ENCODE measurements around the gene GSTA3. TPM values are rescaled to one million over a fixed set of nuclear protein-coding genes. Genes with fewer than 3 reads are reported as not detected.
"Not testable (repeated sequence)": the region's sequence is repeated elsewhere in the genome, so short reads cannot be mapped to it uniquely, and the experiment has no call there.

The GSTA3 gene
- total RNA-seq, 1 donor from 2014 or later = not detected

GRCh38 chr6:52922161-52922560, 12.7 kb upstream of the GSTA3 start:
- H3K9me3 Mint-ChIP-seq (ENCODE audit: unreplicated experiment) = peaks cover 4% of the 10 kb centered on the region
- peaks cover 2% of the 10 kb centered on the region for H3K27me3 Mint-ChIP-seq (ENCODE audit: unreplicated experiment)
- TF ChIP-seq CTCF (IDR thresholded peaks at IDR 0.05; ENCODE audit: partially characterized antibody, unreplicated experiment) = no peak
- no peak overlapping the region for H3K4me3 Mint-ChIP-seq (ENCODE audit: unreplicated experiment)
- no peaks in the 10 kb centered on the region for H3K36me3 Mint-ChIP-seq (ENCODE audit: unreplicated experiment)
- no peak overlapping the region for H3K27ac Mint-ChIP-seq (ENCODE audit: unreplicated experiment)
- H3K4me1 Mint-ChIP-seq (ENCODE audit: low read depth, unreplicated experiment) = peaks cover 2% of the 10 kb centered on the region
- DNase-seq = no peak

DNA sequence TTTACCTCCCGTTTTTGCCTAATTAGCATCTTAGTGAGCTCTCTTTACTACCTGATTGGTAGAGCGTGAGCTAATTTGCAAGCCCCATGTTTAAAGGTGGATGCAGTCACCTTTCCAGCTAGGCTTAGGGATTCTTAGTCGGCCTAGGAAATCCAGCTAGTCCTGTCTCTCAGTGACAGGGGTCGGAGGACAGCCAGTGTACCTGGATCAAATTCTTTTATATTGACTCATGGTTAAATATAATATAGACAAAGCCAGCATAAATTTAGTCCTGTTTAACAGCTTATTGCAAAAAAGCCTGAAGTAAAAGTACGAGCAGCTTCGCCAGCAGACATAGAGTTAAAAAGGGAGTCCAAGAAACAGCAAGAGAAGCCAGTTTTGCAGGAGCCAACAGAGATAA, 12.2 kb upstream of the GSTA3 start:
- Mint-ChIP-seq H3K9me3 (ENCODE audit: unreplicated experiment) (peaks cover 4% of the 10 kb centered on the region), H3K4me3 (ENCODE audit: unreplicated experiment) (no peak overlapping the region), H3K27me3 (ENCODE audit: unreplicated experiment) (peaks cover 3% of the 10 kb centered on the region), H3K36me3 (ENCODE audit: unreplicated experiment) (no peaks in the 10 kb centered on the region), H3K4me1 (ENCODE audit: low read depth, unreplicated experiment) (peaks cover 2% of the 10 kb centered on the region), H3K27ac (ENCODE audit: unreplicated experiment) (no peak overlapping the region)
- TF ChIP-seq CTCF (IDR thresholded peaks at IDR 0.05; ENCODE audit: partially characterized antibody, unreplicated experiment) = no peak
- DNase-seq = no peak

- not testable (repeated sequence) for H3K27me3 Mint-ChIP-seq (ENCODE audit: unreplicated experiment); DNase-seq; H3K27ac Mint-ChIP-seq (ENCODE audit: unreplicated experiment); H3K4me1 Mint-ChIP-seq (ENCODE audit: low read depth, unreplicated experiment); H3K36me3 Mint-ChIP-seq (ENCODE audit: unreplicated experiment); H3K4me3 Mint-ChIP-seq (ENCODE audit: unreplicated experiment); H3K9me3 Mint-ChIP-seq (ENCODE audit: unreplicated experiment)
Observed at GRCh38 chr6:52919511-52919910, 10.0 kb upstream of the GSTA3 start.

DNA sequence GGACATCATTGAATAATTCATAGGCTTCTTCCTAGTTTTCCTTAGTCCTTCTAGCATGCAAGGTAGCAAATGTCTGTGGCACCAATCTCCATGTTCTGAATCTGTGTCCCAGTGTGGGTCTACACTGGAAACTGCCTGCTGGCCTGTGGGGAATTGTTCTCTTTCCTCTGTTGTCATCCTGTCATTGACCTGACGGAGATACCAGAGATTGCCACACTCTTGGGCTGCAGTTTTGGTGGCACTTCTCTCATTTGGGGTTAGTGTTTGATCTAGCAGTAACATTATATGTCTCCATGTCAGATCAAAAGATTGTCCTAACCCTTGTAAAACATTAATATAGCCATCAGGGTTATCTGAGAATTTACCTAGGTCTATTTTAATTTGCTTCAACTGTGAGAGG, 9.3 kb upstream of the GSTA3 start:
- H3K27ac Mint-ChIP-seq (ENCODE audit: unreplicated experiment); H3K36me3 Mint-ChIP-seq (ENCODE audit: unreplicated experiment); DNase-seq; H3K9me3 Mint-ChIP-seq (ENCODE audit: unreplicated experiment); H3K4me1 Mint-ChIP-seq (ENCODE audit: low read depth, unreplicated experiment); H3K27me3 Mint-ChIP-seq (ENCODE audit: unreplicated experiment); H3K4me3 Mint-ChIP-seq (ENCODE audit: unreplicated experiment): not testable (repeated sequence)

DNA sequence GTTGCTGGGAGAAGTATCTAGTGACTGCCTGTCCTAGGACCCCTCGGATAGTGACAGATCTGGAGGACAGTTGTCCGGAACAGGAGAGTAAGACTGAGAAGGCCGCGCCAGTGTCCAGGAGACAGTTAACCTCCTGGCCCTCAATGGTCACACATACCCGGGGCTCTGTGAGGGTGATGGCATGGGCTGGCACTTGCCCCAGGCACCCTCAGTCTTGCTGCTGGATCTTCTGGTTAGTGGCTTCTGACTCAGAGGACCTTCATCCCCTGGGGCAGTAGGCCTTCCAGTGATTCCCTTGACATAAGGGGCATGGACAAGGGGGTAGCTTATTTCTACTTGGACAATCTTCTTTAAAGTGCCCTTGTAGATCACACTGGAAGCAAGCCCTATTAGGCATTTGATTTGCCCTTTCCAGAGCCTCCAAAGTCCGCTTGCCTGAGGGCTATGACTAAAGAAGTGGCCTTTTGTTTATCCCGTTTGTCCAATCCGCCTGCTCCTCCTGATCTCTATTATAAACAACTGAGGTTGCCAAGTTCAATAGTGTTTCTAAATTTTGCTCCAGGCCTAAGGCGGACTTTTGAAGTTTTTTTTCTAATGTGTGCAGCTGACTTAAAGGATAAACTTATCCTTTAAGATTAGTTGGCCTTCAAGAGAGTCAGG, 8.7 kb upstream of the GSTA3 start:
- not testable (repeated sequence) for H3K4me1 Mint-ChIP-seq (ENCODE audit: low read depth, unreplicated experiment); H3K27ac Mint-ChIP-seq (ENCODE audit: unreplicated experiment); H3K36me3 Mint-ChIP-seq (ENCODE audit: unreplicated experiment); H3K4me3 Mint-ChIP-seq (ENCODE audit: unreplicated experiment); DNase-seq; H3K9me3 Mint-ChIP-seq (ENCODE audit: unreplicated experiment); H3K27me3 Mint-ChIP-seq (ENCODE audit: unreplicated experiment)

GRCh38 chr6:52914516-52914915, 5.0 kb upstream of the GSTA3 start:
- no peak overlapping the region for H3K4me3 Mint-ChIP-seq (ENCODE audit: unreplicated experiment)
- H3K9me3 Mint-ChIP-seq (ENCODE audit: unreplicated experiment) = no peaks in the 10 kb centered on the region
- no peaks in the 10 kb centered on the region for H3K36me3 Mint-ChIP-seq (ENCODE audit: unreplicated experiment)
- TF ChIP-seq CTCF (IDR thresholded peaks at IDR 0.05; ENCODE audit: partially characterized antibody, unreplicated experiment) = no peak
- peaks cover 1% of the 10 kb centered on the region for H3K27me3 Mint-ChIP-seq (ENCODE audit: unreplicated experiment)
- no peak overlapping the region for H3K27ac Mint-ChIP-seq (ENCODE audit: unreplicated experiment)
- DNase-seq = no peak
- no peaks in the 10 kb centered on the region for H3K4me1 Mint-ChIP-seq (ENCODE audit: low read depth, unreplicated experiment)

Measured in glutamatergic neuron (in vitro differentiated cells).